GM18867 (cell line): ENCODE data around the gene CSRNP3.
A peak's percentile ranks its signal among the peaks of the same experiment; 100 is the strongest.
"Not testable (repeated sequence)": the region's sequence is repeated elsewhere in the genome, so short reads cannot be mapped to it uniquely, and the experiment has no call there.

Experiments used
- ATAC-seq: cut with Tn5 transposase; IDR thresholded peaks from one replicate; pipeline ENCODE4 v1.9.1; 2021; ENCODE audit warnings: mild to moderate bottlenecking, moderate library complexity; ENCODE audit not compliant: unreplicated experiment

The CSRNP3 gene

DNA sequence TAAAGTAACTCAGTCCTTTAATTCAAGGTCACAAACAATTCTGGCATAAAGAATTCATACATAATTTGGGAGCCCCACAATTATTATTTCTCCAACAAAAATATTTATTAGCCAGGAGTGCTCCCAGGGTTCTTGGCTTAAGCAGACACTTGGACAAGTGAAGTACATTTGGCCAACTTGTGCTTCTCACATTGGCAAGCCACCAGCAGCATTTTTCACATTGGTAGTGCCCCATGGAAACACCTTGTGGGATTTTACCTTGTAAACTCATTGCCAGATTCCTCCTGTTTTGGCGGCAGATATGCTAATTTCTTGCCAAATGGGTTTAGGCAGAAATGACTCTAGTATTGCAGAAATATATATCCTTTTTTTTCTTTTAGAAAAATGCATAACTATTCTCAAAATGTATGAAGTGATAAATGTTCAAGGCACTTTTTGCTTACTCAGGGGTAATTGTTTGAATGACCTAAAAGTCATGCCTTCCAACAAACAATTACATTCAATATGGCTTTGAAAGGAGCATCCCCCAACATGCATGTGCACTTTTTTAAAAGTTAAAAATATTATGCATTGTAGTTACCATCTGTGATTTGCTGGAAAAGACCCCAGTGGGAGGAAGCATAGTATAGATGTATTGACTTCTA lies 113.5 kb downstream of the CSRNP3 start:
- ATAC-seq = no peak

DNA sequence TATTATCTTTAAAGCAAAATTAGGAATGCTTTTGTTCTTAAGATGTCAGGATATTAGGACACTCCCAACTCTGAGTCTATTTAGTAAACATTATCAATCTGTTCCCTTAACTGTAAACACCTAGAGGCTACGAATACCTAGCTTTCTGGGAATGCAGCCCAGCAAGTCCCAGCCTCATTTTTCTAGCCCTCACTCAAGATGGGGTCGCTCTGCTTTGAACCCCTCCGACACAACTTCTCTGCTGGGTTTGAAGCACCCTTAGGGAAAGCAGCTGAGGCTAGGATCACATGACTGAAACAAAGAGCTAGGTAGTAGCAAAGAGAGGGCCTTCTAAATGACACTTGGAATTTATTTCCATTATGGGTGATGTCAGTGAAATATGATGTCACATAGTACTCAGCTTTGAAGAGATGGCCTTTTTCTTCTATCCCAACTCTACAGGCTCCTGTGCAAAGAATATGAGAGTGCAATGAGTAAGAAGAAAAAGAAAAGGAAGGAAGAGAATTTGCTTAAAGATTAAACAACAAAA lies 114.7 kb downstream of the CSRNP3 start:
- no peak for ATAC-seq

DNA sequence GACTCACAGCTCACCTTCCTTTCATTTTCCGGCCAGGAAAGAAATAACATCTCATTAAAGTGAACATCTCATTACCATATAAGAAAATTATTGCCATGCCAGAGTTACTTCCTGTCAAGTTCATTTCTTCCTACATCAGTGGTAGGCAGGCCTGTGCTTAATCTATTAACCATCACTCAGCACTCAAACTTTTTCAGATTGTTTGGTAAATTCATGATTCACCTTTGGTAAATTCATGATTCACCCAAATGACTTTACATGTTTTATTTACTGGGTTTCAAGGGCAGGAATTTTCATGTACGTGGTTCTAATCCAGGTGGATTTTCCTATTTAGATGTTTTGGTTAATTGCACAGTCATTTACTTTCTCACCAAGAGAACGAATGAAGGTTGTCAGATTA lies 116.5 kb downstream of the CSRNP3 start:
- no peak for ATAC-seq

DNA sequence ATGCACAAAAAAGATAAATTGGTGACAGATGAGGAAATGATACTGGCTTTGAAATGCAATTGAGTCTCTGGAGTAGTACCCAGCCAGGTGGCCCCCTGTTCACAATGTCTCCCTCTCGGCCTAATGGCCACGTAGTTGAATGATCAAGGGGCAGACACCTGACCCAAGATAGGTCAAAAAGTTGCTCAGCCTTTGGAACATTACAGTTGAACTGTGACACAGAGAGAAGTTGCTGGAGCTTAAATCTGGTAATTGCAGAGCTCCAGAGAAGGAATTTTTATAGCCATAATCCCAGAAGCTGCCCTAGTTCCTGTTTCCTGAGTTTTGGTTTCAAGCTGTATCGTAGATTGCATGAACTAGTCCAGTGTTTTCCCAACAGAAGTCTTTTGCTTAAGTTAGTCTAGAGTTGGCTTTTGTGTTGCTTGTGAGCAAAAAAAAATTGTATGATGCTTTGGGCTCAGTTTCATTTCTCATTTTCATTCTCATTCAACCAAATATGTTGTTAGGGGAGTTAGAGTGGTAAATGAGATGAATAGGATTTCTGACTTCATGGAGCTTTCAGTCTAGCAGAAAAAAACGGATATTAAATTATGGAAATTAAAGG lies 117.9 kb downstream of the CSRNP3 start:
- ATAC-seq = peak; percentile 81

- not testable (repeated sequence) for ATAC-seq
These were observed 121.5 kb downstream of the CSRNP3 start for GRCh38 chr2:165590999-165591398.

GRCh38 chr2:165593081-165593480 lies 123.6 kb downstream of the CSRNP3 start:
- ATAC-seq = no peak

DNA sequence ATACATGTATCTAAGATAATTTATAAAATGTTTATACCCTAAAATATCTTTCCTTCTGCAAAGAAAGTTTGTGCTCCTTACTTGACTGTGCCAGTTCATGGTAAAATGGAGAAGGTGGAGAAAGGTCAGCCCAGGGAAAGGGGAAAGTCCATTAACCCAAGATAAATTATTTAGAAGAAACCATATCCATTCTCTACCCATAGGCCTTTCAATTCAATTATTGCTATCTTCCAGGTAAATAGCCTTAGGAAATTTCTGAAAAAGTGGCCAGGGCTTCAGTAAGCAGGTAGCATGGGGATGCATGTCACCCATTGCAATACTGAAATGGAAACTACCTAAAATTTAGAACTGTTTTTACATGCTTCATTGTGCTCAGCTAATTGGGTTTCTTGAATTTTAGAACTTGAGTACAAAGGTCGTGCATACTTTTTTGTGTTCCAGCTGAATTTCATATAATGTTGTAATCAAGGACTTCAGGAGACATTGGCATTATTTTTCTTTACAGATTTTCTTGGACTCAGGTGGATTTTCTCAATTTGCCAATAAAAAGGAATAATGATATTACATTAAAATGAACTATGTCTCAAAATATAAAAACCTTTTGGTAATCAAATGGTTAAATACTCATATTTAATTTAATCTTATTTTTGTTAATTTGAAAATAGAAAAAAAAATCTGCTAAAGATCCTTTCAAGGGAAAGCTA lies 124.9 kb downstream of the CSRNP3 start:
- ATAC-seq = no peak

- ATAC-seq = peak; percentile 82
These were observed 125.4 kb downstream of the CSRNP3 start for GRCh38 chr2:165594935-165595255.

- ATAC-seq = no peak
These were observed 127.3 kb downstream of the CSRNP3 start for GRCh38 chr2:165596788-165597187.

DNA sequence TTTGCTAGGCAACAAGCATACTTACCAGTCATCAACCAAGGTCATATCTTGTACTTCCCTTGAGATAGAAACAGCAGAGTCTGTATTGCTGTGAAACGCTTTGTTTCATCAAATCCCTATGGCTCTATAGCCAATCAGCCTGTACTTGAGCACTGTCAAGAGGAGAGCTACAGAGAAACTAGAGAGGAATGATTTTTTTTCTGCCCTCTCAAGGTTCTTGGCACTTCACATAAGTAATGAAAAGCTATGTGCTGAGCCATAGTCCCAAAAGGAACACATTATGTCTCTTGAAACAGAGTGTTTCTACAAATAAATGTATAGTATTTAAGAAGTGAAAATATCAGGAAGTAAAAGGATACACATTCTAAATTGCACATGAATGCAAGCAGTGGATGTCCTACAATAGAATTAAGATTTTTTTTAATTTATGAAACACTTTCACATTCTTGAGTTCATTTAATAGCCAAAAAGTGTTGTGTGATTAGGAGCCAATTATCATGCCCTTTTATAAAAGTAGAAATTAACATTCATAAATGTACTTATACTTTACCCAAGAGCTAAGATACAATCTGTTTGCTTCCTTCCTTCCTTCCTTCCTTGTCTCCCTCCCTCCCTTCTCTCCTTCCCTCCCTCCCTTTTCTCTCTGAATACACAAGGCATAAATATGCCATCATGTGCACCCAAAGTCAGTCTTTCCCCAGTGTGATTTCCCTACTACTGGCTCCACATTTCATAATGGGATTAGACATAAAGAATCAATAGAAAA lies 131.8 kb downstream of the CSRNP3 start:
- ATAC-seq = no peak

GRCh38 chr2:165601928-165602521 lies 132.5 kb downstream of the CSRNP3 start:
- ATAC-seq = no peak

- no peak for ATAC-seq
These were observed 140.2 kb downstream of the CSRNP3 start for GRCh38 chr2:165609672-165610071.

GRCh38 chr2:165610591-165611029 lies 141.1 kb downstream of the CSRNP3 start:
- ATAC-seq = no peak

DNA sequence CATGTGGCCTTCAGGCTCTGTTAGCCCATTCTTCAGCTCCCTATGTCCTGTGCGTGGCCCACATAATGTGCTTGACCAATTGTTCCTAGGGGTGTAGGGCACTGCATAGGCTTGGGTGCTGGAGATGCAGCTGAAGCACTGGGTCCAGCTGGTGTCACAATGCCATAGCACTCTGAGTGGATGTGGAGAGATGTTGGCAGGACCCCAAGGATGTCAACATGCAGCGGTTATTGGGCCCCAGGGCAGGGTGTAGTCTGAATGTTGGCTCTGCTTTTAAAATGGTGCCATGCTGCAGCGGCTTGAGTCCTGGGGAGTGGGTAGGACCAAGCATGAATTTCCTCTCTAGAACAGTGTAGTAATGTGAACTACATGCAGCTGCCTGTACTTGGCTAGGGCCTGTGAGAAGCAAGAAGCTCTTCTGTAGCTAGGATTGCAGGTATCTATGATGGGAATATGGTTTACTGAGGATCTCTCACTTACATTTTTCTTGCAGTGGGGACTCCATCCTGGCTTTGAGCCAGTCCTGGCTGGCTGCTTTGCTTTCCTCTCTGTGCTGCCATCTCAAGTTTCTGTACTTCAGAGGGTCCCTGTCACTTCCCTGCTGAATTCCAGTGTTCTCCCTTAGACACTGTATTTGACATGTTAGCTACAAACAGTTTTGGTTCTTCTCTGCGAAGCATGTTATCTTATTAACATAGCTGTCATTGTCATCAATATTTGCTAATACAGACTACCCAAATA lies 148.4 kb downstream of the CSRNP3 start:
- ATAC-seq = no peak

GRCh38 chr2:165618806-165619205 lies 149.3 kb downstream of the CSRNP3 start:
- ATAC-seq = no peak

GRCh38 chr2:165621086-165621560 lies 151.6 kb downstream of the CSRNP3 start:
- no peak for ATAC-seq

DNA sequence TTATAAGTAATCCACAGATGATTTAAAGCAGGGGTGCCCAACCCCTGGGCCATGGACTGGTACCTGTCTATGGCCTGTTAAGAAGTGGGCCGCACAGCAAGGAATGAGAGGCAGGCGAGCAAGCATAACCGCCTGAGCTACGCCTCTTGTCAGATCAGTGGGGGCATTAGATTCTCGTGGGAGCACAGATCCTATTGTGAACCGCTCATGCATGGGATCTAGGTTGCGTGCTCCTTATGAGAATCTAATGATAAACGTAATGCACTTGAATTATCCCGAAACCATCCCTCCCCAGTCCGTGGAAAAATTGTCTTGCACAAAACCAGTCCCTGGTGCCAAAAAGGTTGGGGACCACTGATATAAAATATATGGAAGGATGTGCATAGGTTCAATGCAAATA lies 153.7 kb downstream of the CSRNP3 start:
- no peak for ATAC-seq

GRCh38 chr2:165623783-165624469 lies 154.4 kb downstream of the CSRNP3 start:
- no peak for ATAC-seq

DNA sequence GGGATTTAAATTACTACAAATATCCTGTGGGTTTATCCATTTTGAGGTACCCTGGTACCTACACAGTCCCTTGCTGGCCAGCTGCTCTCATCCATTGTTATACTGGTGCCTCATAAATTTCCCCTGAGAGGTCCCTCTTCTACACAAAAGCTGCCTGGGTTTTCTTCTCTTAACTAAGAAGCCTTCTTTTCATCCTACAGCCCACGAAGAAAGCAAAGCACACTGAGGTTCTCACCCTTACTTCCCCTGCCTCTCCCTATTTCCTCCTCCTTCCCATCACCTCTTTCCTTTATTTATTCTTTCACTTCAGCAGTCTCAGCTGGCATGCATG lies 154.9 kb downstream of the CSRNP3 start:
- ATAC-seq = no peak

DNA sequence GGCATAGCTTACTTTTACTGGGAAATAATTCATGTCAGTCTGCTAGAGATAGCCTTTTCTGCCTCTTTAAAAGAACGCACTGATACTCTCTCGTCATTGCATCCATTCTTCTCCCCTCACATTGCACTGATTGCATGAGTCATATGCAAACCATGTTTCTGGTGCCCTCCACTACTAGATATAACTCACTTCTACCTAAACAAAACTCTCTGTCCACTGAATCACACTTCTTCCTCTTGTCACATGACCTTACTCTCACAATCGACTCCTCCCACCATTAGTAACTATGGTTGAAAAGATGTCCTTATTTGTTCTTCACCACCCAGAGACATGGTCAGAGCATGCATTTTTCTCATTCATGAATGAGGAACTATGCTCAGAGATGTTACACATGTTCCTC lies 158.0 kb downstream of the CSRNP3 start:
- ATAC-seq = no peak
